SKM-1 treated with dmso at 0.1 percent for 144 hours (cell line): Measurements from ENCODE around the gene AATF.

Source experiments
- DNase-seq: peaks from one replicate; lab custom pipeline; 2025; ENCODE audit not compliant: unreplicated experiment; lab: John Stamatoyannopoulos, UW

Gene AATF

GRCh38 chr17:36929851-36930582 lies 18.7 kb upstream of the AATF start:
- no peak for DNase-seq

GRCh38 chr17:36930583-36930900 lies 18.2 kb upstream of the AATF start:
- DNase-seq, result no peak

GRCh38 chr17:36931096-36931696 lies 17.6 kb upstream of the AATF start:
- DNase-seq, result no peak

- no peak for DNase-seq
Measured at GRCh38 chr17:36931697-36932382, 16.9 kb upstream of the AATF start.

GRCh38 chr17:36932383-36932693 lies 16.4 kb upstream of the AATF start:
- DNase-seq, result no peak

- no peak for DNase-seq
Measured at GRCh38 chr17:36932694-36933511, 15.9 kb upstream of the AATF start.

- no peak for DNase-seq
Measured at GRCh38 chr17:36933512-36934143, 15.1 kb upstream of the AATF start.

- DNase-seq, result no peak
Measured at GRCh38 chr17:36934144-36934691, 14.5 kb upstream of the AATF start.

- no peak for DNase-seq
Measured at GRCh38 chr17:36934692-36935630, 13.8 kb upstream of the AATF start.

GRCh38 chr17:36935671-36936454 lies 12.9 kb upstream of the AATF start:
- no peak for DNase-seq

GRCh38 chr17:36936455-36937000 lies 12.2 kb upstream of the AATF start:
- no peak for DNase-seq

- no peak for DNase-seq
Measured at GRCh38 chr17:36937001-36937958, 11.5 kb upstream of the AATF start, which contains the start of gene LHX1. Gene LHX1 (plus strand): TSS chr17:36937475. CDS start chr17:36938198, 723 bp downstream.

GRCh38 chr17:36937959-36938565 lies 10.7 kb upstream of the AATF start:
- DNase-seq, result no peak

- no peak for DNase-seq
Measured at GRCh38 chr17:36938566-36939051, 10.1 kb upstream of the AATF start.

- no peak for DNase-seq
Measured at GRCh38 chr17:36939052-36939801, 9.5 kb upstream of the AATF start.

GRCh38 chr17:36939802-36940312 lies 8.9 kb upstream of the AATF start:
- DNase-seq, result no peak
